ENCODE results near the gene ARL6IP6.

The ARL6IP6 gene

DNA sequence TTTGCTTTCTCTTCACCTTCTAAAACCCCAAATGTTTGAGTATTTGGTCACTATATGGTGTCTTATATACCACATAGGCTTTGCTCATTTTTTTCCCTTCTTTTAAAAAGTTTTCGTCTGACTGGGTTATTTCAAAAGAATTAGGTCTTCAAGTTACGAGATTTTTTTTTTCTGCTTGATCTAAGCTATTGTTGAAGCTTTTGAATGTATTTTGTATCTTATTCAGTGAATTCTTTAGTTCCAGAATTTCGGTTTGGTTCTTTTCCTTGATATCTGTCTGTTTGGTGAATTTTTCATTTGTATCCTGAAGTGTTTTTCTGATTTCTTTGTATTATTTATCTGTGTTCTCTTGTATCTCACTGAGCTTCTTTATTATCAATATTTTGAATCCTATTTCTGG, 93.5 kb downstream of the ARL6IP6 start:
- DNase-seq: no peak

Measured in NCI-H774 (cell line).